Stimulated activated CD4-positive, alpha-beta T cell treated with anti-CD3 and anti-CD28 coated beads, Interleukin-1b, Interleukin-23, amount 100 ng/mL, for 48 hours (primary cell): ENCODE data around the gene P3H3.

Source experiments
- DNase-seq: peaks from one replicate; pipeline ENCODE4 v3.0.0-alpha.2; 2020

The P3H3 gene

DNA sequence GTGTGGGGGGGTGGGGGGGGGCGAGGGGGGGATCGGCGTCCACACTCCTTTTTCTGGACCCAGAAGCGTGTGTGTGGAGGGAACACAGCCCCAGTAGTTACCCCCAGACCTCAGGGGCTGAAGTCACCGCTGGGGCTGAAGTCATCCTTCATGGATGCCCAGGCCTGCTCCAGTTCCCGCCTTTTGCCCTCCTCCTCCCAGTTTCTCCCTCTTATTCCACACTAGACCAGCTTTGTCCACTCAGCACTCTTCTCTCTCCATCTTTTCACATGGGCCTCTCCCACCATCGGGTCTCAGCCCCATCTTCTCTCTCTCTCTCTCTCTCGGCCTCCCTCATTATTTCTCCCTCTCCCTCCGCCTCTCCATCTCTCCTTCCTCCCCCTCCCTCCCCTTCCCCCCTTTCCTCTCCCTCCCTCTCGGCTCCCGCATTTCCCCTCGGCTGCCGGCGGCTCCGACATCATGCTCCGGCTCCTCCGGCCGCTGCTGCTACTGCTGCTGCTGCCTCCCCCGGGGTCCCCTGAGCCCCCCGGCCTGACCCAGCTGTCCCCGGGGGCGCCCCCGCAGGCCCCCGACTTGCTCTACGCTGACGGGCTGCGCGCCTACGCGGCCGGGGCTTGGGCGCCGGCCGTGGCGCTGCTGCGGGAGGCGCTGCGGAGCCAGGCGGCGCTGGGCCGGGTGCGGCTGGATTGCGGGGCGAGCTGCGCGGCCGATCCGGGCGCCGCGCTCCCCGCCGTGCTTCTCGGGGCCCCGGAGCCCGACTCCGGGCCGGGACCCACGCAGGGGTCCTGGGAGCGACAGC is at the start of gene P3H3:
Gene P3H3 (plus strand): TSS at position 426 of the 799 bp plus-strand sequence. CDS start 34 bp downstream, at position 460.
- DNase-seq: no peak

DNA sequence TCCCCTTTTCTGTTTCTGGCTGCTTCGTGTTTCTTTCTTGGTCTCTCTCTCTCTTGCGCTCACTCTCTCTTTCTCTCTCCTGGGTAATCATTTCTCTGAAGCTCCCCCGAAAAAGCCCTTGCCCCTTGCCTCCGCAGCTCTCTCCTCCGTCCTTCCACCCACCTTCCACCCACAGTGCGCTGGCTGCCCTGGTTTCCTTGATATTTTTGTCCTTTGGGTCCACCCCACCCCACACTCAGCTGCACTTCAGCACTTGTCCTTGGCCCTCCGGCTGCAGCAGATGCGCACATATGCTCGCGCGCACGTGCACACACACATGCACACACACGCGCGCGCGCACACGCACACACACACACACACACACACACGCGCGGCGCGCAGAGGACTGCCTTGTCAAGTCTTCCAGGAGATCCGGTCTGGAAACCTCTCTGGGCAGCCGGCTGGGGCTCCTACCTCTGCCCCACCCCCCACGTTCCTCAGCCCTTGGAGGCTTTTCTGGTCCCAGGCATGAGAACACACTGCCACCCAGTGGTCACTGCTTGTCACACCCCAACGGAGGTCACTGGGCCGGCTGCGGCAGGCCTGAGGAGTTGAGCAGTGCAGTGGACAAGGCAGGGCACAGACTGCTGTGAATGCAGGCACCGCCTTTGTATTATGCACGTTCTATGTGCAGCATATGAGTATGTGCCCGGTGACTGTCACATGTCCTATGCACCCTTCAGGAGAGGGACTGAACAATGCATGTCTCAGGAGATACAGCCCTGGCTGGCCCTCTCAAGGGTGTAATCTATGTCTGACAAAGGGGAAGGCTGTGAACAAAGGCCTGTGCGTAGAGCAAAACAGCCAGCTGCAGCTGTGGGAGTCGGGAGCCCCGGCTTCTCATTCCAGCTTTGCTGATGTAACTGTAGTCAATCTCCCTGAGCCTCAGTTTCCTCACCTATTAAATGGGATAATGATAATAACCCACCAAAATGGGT is 49.3 kb upstream of the P3H3 start:
- DNase-seq: peak; percentile 88

GRCh38 chr12:6779708-6780432 is 48.3 kb upstream of the P3H3 start:
- DNase-seq: no peak

DNA sequence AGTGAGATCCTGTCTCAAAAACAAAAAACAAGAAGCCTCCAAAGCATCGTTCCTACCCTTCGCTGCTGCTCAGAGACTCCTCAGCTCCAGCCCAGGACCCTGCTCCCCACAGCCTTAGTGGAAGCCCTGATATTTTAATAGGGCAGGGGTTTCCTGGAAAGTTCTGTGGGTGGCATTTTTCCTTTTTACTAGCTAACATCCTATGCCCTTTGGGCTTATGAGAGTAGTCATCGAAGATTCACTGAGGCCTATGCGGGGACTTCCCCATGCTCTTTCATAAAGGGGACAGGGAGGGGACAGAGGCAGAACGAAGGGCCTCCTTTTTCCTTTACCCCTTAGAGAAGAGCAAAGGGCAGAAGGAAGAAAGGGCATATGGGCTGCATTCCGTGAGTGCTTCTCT is 47.6 kb upstream of the P3H3 start:
- DNase-seq: no peak

- no peak for DNase-seq
Observed at GRCh38 chr12:6782119-6782518, 46.1 kb upstream of the P3H3 start.

DNA sequence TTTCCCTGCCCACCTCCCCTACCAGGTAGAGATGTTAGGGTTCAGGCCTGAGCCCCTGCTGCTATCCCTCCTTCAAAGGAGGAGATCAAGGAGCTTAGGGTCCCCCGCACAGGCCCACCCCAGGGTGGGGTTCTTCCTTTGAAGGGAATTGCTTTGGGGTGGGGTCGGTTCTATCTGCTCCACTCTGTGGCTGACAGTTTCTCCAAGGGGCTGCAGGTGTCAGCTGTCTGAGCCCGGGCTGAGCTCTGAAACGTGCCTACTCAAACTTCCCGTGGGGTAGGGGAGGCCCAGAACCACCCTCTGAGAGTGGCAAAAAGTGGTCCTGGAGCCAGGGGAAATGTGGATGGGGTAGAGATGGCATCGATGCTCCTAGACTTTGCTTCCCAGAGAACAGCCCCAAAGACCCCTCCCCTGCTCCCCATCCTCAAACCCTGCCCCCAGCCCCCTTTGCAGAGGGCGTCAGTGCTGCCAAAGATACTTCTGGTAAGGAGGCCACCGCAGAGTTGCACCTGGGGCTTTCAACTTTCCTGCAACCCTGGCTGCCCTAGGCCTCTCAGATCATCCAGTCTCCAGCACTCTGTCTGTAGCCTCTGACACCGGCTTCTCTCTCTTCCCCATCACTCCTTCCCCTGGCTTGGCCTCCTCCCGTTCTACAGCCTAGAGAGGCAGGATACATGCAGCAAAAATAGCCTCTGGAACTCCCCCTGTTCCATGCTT is 45.2 kb upstream of the P3H3 start:
- DNase-seq: no peak

GRCh38 chr12:6783828-6784227 is 44.4 kb upstream of the P3H3 start:
- no peak for DNase-seq

- no peak for DNase-seq
Observed at GRCh38 chr12:6784296-6784695, 43.9 kb upstream of the P3H3 start.

DNA sequence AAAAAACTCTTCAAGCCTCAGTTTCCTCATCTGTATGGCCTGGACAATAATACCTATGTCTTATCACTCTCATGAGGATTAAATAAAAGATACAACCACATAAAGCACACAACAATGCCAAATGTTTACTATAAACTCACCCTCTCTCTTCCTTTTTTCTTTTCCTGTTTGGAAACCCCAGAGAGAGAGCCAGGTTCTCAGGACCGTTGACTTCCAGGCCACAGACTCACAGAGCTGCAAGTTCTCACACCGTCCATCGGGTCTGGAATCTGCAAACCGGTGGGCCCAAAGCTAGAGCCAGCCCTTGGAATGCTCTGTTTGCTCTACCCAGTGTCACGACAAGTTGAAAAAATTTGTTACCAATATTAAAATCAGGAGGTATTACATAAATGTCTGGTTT is 43.4 kb upstream of the P3H3 start:
- DNase-seq: no peak

DNA sequence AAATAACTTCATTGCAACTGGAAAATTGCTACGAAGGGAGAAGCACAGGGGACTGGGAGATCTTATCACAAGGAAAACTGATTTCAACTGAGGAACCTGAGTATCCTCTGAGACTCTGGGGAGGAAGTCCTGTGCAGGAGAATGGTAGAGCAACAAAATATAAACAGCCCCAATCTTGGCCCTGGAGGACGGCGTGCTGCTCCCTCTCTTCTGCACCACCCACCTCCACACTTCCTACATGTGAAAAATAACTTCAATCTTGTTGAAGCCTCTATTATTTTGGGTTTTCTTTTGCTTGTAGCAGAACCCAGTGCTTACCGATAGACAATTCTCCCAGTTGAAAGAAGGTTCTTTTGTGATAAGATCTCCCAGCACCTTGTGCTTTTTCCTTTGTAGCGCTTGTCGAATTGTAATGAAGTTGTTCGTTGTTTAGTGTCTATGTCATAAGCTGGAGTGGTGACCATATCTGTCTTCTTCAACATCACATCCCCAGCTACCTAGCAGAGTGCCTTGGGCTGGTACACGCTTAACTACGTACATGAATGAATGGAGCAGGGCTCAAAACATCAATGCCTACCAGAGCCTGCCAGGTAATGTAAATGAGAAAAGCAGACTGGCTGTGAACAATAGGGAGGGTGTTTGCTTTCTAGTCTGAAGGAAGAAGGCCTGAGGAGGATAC is 41.7 kb upstream of the P3H3 start:
- DNase-seq: no peak

- DNase-seq: no peak
Observed at GRCh38 chr12:6787309-6787708, 40.9 kb upstream of the P3H3 start.

GRCh38 chr12:6788972-6789924 is 39.0 kb upstream of the P3H3 start, which contains the start of gene CD4:
TSS of gene CD4 (plus strand) at chr12:6789528. CDS start at chr12:6800139, 10,611 bp downstream.
- peak; percentile 89 for DNase-seq

- peak; percentile 64 for DNase-seq
Observed at GRCh38 chr12:6790496-6791150, 37.6 kb upstream of the P3H3 start.

DNA sequence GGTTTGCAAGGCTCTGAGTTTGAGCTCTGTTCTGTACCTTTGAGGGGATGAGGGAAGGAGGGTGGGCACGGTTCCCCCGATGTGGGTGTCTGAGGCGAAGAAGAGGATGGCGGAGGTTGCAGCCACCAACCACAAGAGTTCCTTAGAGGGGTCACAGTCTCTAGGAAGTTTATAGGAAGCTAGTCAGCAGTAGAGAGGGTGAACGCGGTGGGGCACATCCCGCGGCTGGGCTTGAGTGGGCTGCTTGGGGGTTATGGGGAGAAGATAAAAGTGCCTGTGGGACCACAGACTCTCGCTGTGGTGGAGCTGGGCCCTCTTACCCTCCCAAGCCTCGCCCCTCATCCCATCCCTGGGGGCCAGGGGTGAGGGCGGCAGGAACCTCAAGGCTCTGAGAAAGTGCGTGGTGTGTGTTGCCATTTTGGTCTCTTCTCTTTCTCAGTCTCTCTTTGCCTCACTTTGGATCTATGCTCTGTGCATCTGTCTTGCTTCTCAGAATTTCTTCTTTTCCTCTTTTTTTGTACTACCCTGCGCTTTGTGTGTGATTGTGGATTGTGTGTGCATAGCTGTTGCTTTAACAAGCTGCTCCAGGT is 36.2 kb upstream of the P3H3 start:
- DNase-seq: no peak

DNA sequence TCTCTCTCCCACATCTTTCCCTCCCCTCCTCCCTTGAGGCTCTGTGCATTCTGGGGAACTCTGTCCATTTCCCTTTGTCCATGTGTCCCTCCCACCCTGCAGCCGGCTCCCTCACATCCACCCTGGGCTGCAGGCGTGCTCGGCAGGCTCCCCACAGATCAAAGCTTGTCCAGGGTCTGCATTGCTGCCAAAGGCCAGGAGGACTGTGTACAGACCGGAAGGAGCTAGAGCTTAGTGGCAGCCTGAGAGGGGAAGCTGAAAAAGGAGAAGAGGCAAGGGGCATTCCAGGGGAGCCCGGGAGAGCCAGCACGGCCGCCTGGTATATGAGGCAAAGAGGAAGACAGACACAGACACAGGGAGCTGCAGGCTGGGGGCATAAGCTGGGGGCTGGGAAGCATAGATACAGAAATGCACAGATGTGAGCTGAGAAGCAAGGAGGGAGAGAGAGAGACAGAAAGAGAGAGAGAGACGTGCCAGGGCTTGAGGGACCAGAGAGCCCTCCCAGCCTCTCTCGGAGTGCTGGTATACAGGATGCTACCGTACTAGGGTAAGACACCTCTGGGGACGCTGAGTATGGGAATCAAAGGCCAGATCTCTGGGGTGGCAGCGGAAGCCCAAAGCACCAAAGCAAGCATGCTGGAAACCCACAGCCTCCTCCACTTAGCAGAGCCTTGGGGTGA is 35.5 kb upstream of the P3H3 start:
- DNase-seq: no peak

DNA sequence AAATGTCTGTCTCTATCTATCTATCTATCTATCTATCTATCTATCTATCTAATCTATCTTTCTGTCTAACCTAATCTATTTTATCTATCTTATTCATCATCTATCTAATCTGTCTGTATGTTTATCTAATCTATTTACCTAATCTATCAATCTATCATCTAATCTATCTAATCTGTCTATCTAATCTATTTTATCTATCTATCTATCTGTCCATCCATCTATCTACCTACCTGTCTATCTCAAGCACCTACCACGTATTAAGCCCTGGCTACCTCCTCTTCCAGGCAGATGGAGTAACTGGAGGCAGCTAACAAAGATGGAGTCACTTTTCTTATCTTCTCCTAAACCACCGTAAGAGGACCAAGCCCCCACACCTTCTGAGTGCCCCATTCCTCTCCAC is 33.1 kb upstream of the P3H3 start:
- DNase-seq: no peak

DNA sequence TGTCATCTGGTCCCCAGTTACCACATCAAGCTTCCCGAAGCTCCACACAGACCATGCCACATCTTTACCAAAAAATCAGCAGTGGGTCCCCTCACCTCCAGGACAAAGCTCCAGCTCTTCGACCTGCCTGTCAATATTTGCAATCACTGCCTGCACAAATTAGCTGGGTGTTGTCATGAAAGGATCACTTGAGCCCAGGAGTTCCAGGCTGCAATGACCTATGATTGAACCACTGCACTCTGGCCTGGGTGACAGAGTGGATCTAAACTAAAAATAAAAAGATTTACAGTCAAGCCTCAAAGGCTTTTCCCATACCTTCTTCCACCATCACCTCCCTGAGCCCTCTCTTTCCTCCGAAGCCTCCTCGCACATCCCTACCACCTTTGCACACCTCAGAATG is 31.6 kb upstream of the P3H3 start:
- no peak for DNase-seq

DNA sequence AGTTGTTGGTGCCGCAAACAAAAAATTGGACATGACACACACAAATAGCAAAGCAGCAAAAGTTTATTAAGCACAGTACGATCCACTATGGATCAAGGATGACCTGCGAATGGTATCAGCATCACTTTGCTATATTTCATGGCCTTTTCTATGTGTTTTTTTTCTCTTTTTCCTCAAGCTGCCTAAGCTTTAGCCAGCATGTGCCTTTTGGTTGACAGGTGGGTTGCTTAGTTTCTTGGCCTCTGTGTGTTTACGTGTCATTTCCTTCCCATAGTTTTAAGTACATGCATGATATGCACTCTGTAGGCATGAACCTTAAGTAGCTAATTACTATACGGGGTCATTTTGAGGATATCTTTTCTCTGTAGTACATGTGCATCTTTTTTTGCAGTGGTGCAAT is 29.1 kb upstream of the P3H3 start:
- DNase-seq: no peak

DNA sequence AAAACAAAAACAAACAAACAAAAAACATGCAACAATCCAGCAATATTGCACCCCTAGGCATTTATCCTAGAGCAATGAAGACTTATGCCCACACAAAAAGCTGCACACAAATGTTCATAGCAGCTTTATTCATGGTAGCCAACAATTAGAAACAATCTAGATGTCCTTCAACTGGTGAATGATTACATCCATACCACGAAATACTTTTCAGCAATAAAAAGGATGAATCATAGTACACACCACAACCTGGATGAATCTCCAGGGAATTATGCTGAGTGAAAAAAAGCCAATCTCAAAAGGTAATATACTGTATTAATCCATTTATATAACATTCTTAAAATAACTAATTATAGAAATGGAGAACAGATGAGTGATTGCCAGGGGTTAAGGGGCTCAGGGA is 21.0 kb upstream of the P3H3 start:
- DNase-seq: no peak
